Activated CD4-positive, alpha-beta T cell treated with anti-CD3 and anti-CD28 coated beads for 48 hours (primary cell): ENCODE results near the gene CXCR3.
"Not testable (repeated sequence)": the region's sequence is repeated elsewhere in the genome, so short reads cannot be mapped to it uniquely, and the experiment has no call there.

ENCODE experiments used
- DNase-seq: peaks from one replicate; pipeline ENCODE4 v3.0.0-alpha.2; 2020

Gene CXCR3

DNA sequence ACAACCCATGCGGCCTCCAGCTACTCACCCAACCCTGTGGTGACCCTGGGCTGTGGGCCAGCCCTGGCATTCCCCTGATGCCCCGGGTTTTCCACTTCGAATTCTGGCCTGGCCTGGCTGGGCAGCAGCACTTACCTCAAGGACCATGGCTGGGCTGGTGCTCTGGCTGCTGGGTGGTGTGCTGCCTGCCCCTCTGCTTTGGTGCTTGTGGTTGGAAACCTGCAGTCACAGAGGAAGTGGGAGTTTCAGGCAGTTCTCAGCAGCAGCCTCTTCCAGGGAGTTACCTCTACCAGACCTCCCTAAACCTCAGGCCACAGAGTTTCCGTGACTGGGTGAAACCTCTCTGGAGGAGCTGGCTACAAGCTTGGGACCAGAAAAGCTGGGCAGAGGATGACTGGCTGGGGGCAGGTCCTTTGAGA lies at the start of gene CXCR3:
CXCR3 (minus strand) TSS at position 209 of the 419 bp plus-strand sequence; CDS start at position 147, 62 bp downstream.
- DNase-seq = peak; percentile 83

DNA sequence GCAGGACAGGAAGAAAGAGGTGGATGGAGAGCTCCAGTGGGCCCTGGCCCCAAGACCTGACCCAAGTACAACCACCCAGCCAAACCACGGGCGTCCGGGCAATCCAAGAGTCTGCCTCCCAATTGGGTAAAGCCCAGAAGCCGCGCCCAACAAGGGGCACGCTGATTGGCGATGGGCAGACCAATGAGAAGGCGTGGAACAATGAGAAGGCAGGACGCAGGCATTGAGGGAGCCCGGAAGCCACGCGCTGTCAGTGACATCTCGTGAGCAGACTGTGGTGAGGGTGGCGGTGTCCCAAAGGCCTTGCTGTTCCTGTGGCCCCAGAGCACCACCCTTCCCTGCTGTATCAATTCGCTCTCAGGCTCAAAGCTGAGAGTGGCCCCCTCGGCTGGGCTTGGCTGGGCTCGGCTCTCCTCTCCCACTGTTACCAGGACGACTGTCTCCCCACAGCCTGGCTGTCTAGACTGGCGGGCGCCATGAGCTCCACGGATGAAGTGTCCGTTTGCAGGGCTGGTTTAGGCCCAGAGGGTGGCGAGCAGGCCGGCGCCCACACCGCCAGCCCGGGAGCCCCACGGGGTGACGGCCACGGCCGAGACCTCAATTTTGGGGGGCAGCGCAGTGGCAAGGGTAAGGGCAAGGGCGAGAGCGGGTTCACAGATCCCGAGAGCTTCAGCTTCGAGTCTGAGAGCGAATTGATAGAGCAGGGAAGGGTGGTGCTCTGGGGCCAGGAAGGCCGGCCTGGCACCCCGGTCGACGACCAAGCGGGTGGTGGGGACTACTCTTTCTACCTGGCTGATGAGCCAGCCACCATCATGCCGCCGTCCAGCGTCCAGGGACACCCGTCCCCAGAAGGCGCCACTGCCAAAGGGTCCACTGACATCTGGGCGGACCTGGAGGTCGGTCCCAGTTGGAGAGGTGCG lies 49.3 kb upstream of the CXCR3 start, which contains the start of gene LOC101059915:
LOC101059915 (plus strand) TSS at position 219 of the 920 bp plus-strand sequence.
- no peak for DNase-seq

DNA sequence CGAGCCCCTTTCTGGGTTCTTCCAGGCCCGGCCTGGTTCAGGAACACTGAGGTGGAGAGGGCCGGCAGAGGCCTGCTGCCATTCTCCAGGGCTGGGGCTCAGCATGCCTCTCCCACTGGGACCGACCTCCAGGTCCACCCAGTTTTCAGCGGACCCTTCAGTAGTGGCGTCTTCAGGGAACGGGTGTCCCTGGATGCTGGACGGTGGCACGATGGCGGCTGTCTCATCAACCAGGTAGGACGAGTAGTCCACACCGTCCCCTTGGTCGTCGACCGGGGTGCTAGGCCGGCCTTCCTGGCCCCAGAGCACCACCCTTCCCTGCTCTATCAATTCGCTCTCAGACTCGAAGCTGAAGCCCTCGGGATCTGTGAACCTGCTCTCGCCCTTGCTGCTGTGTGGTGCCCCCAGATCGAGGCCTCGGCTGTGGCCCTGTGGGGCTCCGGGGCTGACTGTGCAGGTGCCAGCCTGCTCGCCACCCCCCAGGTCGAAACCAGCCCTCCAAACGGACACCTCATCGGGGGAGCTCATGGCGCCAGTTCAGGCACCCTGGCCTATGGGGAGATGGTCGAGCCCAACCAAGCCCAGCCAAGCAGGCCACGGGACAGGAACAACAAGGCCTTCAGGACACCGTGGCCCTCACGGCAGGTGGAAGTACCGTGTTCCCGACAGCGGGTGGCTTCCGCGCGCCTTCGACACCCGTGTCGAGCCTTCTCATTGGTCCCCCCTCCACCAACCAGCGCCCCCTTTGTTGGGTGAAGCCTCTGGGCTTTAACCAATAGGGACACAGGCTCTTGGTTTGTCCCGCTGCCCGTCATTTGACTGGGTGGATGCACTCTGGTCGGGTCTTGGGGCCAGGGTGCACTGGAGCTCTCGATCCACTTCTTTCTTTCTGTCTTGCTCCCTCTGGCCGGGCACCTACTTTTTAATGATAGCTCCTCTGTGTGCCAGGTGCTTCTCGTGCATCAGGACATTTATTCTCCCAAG lies 48.2 kb upstream of the CXCR3 start:
- DNase-seq = no peak

DNA sequence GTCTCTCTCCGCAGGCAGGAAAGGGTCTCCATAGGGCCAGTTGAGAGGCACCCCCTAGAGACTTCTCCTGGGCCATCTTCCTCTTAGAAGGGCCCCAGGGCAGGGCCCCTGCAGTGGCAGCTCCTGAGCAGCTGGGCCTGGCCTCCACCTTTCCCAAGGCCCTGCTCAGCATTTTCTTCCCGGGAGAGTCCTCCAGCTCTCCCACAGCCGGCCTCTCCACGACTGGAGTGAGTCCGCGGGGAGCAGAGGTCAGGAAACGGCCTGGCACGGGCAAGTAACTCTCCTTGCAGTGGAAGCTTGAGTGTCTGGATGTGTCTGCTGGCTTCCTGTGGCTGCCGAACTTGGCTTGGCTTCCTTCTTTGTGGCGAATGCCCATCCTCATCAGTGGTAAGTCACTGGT lies 47.4 kb upstream of the CXCR3 start:
- DNase-seq = no peak

DNA sequence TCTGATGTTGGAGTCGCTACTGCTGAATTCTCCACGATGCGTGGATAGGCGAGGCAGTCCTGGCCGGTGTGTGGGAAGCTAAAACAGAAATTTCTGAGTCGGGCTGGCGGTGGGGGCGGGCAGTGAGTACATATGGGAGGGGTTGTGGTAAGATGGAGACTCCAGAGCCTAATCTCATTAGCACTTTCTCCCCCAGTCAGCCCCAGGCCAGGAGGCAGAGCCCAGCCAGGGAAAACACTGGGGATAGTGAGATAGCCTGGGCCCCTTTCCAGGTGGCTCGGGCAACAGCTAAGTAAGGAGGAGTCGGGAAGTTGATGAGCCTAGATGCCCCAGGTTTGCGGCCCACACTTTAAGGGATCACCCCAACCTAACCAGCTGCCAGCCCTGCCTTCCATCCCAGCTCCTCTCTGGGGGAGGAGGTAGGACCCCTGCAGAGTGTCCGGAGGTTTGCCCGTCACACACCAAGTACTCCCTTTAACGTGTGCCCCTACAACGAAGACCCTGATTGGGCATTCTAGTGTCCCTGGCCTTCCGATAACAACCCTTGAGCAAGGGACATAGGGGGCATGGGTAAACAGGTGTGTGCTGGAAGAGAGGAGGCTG lies 46.7 kb upstream of the CXCR3 start:
- DNase-seq = peak; percentile 21

DNA sequence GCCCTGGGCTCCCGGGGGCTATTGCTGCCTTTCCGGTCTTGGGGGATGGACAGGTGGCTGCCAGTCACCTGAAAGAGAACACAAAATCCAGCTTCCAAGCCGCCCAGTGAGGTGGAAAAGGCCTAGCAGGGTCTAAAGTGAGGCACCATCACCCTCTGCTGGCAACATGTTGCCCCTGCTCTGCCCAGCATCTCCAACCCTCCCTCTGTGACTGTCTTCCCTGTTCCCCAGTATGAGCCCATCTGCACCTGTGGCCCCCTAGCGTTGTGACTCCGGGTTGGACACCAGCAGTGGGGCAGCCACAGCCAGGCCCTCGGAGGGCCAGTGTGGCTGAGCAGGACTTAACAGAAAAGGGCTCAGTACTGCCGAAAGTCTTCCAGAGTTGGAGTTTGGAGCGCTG lies 45.9 kb upstream of the CXCR3 start:
- peak; percentile 39 for DNase-seq

DNA sequence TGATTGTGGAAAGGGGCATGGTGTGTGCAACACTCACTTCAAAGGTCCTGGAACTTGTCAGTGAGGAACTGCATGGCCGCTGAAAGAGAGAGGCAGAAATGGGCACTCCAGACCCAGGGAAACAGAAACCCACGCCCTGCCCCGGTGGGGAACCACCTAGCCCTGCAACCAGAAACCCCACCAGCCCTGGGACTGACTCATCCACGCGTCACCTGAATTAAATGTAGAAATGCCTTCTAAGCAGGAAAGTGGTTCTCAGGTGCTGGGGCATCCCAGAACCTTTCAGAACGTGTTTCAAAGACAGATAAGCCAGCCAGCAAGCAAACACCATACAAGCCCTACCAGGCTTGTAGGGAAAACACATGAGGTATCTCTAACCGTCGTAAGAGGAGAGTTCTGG lies 44.9 kb upstream of the CXCR3 start:
- DNase-seq = peak; percentile 76

DNA sequence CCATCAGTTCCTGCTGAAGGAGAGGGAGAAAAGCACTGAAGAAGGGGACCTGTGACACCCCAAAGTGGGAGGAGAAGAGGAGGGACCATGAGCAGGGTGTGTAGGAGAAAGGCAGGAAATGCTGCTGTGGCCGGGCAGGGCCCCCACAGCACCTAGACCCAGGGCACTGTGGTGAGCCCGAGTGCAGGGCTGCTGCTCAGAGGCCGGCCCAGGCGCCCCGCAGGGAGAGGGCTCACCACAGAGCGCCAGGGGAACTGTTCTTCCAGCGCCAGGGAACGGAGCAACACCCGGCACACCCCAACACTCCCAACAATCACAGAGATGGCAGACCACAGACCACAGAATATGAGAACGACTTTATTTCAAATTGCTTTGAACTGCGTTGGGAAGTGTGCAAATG lies 44.3 kb upstream of the CXCR3 start:
- not testable (repeated sequence) for DNase-seq

DNA sequence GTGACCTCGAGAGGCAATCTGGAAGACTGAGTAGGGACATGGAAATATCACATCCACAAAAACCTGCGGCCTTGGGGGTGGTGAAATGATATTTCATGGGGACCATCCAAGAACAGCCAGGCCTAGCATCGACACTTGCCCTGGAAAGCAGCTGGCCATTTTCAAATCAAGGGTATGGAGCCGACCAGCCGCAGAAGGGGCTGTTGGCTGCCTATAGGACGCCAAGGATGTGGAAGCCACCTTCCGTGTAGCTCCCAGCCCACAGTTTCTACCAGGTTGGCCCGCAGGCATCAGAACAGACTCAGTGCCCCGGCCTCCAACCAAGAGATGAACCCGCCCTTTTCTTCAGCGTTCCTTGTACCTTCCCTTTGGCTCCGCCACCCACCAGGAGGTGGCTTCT lies 43.6 kb upstream of the CXCR3 start:
- no peak for DNase-seq

DNA sequence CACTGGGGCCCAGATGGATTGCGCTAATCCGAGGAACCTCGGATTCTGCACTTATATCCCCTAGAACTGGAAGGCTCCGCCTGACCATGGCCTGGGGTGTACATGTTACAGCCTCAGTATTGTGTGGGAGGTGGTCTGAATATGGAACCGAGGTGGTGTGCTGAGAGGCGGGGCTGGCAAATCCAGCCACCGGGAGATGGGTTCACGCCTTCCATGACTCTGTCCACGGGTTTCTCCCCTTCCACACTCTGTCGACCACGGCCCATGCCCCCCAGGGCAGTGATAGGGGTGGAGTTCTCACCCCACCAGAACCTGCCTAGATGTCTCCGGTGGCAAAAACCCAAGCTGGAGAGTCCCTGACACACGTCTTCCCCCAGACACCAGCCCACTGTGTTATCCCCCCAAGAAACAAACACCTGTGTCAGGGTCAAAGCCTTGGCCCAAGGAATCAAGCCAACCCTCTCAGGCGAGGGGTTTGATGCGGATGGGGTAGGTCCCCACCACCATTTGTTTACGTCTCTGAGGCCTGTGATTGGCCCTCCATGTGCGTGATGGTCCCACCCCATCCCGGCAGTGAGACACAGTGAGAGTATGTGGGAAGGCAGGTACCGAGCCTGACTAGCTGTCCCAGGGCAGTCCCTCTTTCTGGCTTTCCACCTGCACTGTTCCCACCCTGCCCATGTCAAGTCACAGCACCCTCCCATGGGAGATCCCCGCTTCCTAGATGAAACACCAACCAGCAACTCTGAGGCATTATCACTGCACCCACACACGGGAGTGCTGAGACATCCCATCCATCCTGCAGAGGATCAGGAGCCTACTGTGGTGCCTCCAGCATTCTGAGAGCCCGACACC lies 42.5 kb upstream of the CXCR3 start:
- DNase-seq = no peak

DNA sequence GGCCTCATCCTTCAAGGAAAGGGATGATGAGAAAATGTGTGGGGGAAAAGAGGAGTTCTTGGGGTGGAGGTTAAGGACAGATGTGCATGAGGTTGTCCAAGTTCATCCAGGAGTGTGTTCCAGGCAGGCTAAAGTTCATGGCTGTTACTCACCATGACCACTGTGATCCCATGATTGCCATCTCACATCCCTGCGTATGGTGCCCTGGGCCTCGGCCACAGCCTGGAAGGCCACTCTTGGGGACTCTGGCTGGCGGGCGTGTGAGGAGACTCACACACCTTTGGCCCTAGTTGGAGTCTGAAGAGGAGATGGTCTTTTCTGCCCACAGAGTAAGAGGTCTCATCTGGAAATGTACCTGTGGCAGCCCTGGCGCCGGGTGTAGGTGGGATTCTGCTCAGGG lies 41.6 kb upstream of the CXCR3 start:
- DNase-seq = no peak

DNA sequence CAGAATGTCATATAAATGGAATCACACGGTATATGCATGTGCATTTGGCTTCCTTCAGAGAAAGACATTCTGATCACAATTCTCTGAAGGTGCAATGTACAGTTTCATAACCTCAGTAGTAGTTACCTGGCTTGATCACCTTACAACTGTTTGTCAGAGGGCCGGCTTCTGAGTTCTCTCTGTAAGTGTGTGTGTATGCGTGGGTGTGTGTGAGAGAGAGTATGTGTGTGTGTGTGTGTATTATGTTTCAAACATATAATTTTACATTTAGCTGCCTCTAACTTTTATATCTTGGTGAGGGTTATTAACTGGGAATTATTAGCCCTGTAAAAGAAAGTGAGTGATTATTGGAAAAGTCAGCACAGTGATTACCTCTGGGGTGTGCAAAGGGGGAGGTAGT lies 41.0 kb upstream of the CXCR3 start:
- no peak for DNase-seq

DNA sequence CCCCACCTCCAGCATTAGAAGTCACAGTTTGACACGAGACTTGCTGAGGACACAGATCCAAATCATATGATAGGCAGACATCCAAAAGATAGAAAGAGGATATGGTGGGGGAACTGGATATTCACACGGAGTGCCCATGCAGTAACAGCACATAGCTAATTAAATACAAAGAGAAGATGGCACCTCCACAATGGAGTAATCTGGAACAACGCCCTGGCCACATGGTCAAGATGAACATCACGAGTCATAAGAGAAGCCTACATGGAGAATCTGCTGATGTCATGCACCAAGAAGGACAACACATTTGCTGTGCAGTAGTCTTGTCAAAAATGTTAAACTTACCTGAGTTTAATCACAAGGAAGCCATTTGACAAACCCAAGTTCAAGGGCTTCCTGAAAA lies 39.0 kb upstream of the CXCR3 start:
- DNase-seq = no peak

DNA sequence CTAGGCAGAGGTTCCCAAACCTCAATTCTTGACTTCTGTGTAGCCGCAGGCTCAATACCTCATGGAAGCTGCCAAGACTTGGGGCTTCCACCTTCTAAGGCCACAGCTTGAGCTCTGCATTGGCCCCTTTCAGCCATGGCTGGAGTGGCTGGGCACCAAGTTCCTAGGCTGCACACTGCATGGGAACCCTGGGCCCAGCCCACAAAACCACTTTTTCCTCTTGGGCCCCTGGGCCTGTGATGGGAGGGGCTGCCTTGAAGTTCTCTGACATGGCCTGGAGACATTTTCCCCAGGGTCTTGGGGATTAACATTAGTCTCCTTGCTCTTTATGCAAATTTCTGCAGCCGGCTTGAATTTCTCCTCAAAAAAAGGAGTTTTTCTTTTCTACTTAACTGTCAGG lies 35.0 kb upstream of the CXCR3 start:
- no peak for DNase-seq

DNA sequence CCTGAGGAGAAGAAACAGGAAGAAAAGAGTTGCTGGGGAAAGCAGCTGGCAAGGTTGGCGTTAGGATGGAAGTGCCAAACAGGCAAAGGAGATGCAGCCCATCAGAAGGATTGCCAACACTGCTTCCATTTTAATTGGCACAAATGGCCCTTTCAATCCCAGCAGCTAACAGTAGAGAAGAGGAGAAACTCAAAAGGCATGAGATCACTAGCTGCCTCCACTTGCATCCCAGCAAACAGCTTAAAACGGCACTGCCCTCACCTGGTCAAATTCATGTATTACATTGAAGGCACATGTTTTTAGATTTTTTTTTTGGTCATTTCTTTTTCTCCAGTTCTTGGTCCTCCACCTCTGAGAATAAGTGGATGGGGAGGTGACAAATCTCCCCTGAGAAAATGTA lies 34.1 kb upstream of the CXCR3 start:
- peak; percentile 69 for DNase-seq

DNA sequence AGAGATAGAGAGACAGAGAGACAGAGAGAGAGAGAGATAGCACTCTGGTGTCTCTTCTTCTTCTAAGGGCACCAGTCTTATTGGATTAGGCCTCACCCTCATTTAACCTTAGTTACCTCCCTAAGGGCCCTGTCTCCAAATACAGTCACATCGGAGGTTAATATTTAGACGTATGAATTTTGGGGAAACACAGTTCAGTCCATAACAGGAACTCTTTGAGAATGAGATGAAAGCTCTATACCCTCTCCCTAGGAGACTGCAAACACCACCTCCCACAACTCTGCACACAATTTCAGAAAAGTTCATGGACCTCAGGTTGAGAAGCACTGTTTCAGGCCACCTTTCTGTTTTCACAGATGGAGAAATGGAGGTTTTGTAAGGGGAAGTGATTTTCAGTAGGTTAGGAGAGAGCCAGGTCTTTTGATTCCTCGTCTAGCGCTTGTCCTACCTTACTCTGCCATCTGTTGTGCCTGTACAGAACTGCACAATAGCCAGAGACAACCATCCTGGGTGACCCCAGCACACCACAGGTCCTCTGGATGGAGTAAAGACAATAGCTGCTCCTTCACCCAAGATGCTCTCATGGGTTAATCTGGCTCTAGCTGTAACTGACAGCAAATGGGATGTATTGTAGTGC lies 32.1 kb upstream of the CXCR3 start:
- peak; percentile 32 for DNase-seq

DNA sequence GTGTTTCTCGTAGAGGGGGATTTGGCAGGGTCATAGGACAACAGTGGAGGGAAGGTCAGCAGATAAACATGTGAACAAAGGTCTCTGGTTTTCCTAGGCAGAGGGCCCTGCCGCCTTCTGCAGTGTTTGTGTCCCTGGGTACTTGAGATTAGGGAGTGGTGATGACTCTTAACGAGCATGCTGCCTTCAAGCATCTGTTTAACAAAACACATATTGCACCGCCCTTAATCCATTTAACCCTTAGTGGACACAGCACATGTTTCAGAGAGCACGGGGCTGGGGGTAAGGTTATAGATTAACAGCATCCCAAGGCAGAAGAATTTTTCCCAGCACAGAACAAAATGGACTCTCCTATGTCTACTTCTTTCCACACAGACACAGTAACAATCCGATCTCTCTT lies 26.1 kb upstream of the CXCR3 start:
- not testable (repeated sequence) for DNase-seq

DNA sequence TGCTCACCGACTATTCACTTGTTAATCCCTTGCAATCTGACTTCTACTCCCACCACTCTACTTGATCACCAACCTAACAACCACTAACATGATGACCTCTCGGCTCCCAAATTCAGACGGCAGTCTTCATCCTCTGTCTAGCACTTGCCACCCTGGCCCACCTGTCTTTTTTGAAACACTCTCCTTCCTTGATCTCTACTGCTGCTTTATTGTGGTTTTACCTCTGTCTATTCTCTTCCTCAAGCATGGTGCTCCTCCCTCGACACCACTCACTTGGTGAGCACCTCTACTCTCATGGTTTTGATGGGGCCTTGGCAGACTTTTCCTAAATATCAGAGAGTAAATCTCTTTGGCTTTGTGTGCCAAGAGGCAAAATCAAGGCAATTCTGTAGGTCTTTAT lies 21.7 kb upstream of the CXCR3 start:
- no peak for DNase-seq

DNA sequence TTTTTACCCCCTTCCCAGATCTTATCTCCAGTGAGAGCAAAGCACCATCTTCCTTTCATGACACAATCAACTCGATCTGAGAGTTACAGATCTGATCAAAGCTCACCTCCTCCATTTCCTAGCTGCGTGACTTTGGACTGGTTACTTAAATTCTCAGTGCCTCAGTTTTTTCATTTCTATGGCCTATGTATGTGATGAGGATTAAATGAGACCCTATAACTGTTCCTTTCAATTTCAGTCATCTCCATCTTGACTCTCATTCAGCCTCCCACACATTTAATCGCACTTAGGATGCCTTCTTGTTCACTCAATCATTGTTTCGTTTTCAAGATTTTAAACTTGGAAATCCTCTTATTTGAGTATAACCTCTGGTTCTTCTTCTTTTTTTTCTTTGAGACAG lies 20.1 kb upstream of the CXCR3 start:
- no peak for DNase-seq

DNA sequence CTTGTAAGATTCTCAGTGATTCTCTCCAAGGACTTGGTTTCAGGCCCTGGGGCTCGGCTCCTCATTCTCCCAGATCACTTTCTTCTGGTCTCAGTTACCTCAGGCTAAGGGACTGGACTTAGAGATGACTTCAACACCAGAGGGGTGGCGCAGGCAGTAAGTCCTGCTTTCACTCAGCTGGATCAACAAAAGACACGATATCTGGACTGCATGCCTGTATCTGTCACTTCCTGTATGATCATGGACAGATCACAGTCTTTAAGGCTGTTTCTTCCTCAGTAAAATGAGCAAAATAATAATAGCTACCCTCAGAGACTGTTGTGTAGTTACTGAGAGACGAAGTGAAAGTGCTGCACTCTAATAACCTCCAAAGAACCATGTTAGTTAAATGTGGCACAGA lies 19.5 kb upstream of the CXCR3 start:
- DNase-seq = no peak

DNA sequence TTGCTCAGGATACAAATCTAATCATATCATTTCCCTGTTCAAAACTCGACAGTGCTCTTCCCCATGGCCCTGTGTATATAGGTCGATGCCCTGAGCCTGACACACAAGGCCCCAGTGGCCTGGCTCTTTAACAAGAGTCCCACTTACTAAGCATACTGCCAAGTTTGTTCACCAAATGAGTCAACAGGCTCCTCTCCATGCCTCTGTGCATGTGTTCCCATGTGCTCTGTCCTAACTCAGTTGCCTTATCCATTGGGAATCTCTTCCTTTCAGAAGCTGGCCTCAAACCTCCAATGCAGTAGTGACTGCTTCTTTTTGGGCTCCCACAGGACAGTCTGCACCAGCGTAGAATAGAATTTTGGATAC lies 18.9 kb upstream of the CXCR3 start:
- no peak for DNase-seq
